KBM-7 (cell line): ENCODE data around the gene NRF1.

Source experiments
- DNase-seq: peaks from one replicate; pipeline ENCODE4 v3.0.0-alpha.2; 2015
- in situ Hi-C: fragments of 300-500 bp; cut with MboI; formaldehyde crosslinking; loops from 2 replicates; pipeline ENCODE4 v1.14.3; 2020; ENCODE audit warnings: low sequenced_read_pairs, low pct_unique_long_range_greater_than_20kb, mixed read lengths

Gene NRF1

DNA sequence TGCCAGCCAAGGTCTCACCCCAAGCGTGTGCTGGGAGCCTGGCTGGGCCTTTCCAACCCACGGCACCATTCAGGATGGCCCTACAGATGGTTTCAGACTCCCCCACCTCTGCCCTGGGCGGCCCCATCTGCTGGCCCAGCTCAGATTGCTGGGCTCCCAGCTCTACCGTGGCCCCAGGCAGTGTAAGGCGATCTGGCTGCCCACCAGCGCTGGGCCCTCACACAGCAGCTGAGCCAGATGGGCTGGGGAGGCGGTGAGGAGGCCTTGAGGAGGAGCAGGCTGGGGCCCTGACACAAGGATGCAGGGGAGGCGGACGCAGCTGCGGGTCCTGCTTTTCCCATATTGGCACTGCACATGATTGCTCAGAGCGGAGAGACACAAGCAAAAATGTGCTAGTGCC lies 162.8 kb downstream of the NRF1 start:
- in situ Hi-C loops: no loop called here
- DNase-seq: no peak

DNA sequence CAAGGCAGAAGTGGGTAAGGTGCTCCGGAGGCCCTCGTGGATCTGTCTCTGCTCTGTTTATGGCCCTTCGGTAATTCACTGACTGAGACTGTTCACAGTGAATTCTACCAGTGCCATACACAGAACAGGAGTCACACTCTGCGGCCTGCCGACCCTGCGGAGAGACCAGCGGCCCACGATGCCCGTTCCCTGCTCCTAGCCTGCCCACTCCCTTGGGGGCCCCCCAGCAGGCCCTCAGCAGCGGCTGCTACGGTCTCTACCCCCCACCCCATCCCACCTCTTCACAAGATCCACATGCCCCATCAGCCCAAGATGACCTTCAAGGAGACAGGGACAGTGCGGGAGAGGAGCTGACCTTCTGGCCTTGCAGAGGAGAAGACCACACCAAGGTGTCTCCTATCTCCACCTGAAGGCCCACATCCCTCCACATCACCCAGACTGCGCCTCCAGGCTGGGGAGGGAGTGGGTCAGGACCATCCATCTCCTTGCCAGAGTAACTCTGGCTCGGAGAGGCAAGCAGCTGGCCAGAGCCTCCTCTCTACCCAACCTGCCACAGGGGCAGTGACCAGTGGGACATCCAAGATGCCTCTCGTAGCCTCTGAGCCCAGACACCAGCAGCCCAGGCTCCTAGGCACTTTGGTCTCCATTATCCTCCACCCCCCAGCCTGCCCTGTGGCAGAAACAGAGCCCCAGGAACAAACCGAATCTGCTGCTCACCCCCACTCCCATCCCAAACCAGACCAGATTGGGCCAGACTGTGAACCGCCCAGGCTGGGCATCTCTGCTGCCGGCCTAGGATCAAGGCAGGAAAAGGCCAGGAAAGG lies 163.6 kb downstream of the NRF1 start:
- DNase-seq: no peak
- in situ Hi-C loops: no loop called here

DNA sequence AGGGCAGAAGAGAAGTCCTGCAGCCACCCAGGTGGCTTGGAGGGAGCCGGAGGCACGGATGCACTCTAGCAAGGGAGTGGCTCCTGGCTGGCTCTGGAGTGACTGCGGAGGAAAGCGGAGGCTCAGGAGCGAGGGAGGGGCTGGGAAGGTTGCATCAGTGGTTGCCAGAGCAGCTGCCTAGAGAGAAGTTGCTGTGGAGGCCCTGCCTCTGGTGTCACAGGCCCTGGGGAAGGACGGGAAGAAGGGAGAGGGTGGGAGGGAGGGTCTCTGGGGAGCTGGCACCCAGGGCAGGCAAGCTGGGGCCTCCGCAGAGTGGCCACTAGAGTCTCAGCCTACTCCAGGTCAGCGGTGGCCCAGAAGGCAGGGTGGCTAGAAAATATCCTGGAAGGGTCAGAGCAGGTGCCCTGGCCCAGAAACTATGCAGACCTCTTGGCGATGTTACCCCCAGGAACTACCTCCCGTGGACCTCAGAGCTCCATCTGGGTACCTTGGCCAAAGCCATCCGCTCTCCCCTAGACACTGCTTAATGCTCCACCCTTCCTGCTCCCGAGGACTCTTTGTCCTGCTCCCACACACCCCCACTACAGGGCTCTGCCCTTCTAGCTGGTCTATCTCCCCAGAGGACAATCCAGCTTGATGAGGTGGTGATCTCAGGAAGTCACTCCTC lies 164.3 kb downstream of the NRF1 start:
- in situ Hi-C loops: no loop called here
- DNase-seq: no peak

DNA sequence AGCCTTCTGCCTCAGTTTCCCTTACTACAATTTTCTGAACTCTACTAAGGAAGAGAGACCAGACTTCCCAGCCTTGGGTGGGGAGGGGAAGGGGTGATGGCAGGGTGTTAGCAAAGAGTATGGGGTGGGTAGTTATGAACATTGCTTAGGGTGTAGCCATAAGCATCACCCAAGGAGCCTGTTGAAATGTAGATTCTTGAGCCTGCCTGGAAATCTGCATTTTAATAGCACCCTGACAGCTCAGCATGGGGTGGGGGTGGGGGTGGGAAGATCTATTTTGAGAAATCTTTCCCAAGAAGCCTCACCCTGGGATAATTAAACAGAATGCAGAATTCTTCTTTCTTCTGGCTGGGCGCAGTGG lies 164.8 kb downstream of the NRF1 start:
- in situ Hi-C loops: no loop called here
- DNase-seq: no peak

DNA sequence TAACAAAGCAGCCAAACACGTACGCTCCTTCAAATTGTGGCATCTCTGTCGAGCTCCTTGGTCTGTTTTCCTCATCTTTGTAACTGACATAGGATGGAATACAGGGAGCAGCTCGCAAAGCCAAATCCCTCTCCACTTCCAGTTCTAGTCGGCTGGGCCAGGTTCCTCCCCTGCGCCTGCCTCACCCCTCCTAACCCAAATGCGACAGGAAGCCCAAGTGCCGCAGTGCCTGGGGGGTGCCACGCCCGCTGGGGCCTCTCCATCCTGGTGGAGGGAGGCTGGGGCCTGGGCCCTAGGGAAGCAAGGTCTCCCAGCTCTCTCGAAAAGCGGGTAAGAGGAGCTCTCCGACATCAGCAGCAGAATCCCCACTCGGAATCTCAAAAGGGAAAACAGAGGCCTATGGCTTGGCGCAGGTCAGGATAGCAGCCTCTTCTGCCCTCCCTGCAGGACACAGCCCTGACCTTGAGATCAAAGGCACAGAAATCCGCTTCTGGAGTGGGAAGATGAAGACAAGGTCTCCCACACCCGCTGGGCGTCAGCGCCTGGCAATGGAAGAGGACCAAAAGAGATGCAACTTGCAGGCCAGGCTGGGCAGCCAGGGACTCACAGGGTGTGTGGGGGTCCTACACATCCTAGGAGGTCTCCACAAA lies 165.8 kb downstream of the NRF1 start:
- in situ Hi-C loops: no loop called here
- no peak for DNase-seq

DNA sequence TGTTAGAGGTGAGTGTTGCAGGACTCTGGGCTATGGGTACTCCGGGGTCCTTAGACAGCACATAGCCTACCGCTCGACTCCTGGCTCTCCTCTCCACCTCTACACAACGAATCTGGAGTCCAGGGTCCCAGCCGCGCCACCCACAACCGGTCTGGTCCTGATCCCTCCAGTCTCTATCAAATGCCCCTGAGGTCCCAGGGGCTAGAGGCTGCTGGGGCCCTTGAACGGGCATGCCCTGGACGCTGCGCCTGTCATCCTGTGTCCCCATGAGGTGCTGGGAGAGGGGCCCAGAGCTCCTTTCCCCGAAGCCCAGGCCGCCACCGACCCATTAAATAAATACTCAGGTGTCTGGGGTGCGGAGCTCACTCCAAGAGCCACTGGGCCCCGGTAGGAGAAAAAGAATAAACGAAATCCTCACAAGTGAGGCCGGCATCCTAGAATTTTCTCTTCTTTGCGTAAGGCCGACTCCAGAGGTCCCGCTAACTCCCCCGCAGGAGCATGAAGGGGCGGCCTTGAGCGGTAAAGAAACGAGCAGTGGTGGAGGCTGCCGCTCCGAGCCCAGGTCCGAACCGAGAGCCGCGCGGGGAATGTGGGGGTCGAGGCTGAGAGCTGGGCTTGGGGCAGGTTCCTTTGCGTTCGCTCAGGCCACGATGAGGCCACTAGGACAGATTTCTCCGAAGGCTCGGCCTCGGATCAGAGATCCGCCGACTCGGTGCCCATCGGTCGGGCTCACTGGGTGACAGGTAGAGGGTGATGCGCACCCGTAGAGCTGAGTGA lies 166.7 kb downstream of the NRF1 start:
- in situ Hi-C loops: no loop called here
- DNase-seq: no peak

DNA sequence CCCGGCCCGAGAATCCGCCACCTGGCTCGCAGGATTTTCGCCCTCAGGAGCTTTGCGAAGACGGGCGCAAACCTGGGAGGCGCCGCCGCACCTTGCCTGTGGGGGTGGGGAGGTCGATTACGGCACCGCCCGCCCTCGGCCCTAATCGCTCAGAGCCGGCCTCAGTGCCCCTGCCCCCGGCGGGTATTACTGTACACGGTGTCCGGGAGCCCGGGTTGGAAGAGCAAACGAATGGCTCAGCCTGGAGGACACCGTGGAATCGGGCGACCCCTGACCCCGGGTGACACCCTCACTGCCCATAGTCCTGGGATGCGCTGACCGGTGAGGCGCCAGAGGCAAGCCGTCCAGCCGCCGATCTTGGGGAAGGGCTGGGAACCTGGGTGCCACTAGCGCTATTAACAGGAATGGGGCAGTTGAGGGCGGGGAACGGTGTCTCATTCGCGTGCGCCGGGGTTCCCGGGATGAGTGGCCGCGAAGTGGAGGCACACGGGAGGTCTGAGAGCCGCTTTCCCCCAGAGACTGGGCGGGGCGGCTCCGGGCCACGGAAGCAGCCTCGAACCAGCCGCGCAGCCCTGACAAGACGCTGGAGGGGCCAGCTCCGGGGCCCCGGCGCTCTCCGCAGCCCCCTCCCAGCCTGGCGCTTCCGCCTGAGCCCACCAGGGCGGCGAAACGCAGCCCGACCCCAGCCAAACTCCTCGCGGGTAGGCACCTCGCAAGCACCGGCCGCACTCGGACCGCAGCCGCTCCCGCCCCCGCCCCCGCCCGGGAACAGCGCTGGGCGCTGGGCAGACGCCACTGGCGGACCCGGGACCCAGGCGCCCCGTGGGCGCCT lies 167.5 kb downstream of the NRF1 start:
- DNase-seq: peak; percentile 38
- in situ Hi-C loops: no loop called here

DNA sequence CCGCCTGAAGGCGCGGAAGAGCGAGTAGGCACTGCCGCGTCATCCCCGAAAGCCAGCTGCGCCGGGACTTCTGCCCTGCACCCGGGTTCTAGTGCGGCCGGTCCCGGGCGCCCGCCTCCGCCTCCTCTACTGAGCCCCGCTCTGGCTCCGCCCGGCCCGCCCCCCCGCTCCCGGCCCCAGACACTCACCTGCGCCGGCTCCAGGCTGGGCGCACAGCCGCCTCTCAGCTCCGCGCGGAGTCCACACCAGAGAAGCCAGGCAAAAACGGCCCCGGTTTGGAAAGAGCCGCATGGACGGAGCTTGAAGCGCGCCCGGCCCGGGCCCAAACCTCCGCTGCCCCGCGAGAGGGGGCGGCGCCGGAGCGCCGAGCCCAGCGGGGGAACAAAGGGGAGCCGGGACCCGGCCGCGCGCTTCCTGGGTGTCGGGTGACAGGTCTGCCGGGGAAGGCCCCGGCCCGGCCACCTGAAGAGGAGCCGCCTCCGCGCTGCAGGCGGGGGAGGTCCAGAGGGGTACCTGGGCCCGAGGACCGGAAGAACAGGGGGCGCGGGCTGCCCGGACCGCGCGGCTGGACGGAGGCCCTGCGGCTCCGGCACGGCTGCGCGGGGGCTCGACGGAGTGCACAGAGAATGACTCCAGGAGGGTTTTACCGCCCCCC lies 168.2 kb downstream of the NRF1 start:
- peak; percentile 67 for DNase-seq
- in situ Hi-C loops: no loop called here

DNA sequence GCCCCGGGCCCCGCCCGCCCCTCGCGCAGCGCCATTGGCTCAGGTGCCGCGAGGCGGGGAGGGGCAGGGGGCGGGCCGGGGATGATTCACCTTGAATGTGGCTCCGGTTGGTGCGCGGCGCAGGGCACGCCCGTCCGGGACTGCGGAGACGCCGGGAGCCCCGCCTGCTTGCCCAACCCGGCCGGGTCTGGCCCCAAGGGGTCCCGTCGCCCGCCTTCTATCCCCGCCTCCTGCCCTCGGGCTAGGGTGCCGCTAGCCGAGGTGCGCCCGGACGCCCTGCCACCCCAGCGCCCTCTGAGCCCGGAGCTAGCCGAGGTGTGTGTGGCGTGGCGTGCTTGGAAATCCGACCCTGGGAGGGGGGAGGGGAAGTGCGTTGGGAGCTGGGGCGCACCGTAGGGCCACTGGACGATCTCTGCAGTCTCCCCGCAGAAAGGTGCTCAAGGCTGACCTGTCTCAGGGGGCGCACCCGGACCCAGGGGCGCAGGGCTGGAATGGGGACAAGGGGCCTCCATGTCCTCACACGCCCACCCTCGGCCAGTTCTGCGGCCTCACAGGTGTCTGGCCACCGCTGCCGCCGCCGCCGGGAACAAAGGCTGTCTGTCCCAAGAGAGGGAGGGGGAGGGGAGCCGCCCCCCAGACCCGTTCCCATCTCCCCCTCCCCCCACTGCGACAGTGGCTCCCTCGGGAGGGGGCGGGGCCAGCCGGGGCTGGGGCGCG lies 168.9 kb downstream of the NRF1 start:
- in situ Hi-C loops: no loop called here
- peak; percentile 83 for DNase-seq

DNA sequence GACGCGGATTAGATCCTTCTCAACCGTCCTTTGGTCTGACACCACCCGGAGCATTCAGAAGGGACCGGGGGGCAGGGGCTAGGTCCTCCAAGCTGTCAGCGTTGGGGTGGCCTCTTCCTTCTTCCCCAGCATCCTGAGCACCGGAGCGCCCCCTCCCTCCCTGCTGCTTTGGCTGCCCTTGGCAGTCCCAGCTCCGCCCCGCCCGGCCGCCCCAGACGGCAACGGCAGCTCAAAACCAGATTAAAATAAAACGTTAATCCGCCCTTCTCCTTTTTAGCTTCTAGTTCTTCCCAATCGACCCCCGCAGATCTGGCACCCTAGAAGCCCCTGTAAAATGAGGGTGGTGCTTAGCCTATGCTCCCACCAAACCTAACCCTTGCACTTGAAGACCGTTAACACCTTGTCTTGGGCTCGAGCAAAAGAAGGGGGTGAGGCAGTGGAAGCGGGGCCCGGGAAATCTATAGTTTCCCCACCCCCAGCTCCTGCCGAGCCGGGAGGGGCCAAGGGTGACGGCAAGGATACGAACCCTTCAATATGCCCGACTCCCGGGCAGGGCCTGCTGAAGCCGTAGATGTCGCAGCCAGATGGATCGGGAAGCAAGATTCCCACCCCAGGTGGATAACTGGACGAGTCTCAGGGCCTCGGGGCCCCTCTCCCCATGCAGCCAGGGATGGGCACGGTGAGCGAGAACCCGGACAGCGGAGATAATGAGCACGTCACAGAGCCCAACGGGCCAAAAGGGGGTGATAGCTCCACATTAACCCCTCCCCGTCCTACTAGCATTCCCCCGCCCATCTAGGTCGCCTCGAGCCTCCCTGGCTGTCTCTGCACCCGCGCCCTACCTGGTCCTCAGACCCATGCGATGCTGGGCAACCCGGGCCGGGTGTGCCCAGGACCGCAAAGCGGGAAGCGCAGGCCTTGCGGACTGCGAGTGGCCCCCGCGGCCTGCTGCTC lies 169.7 kb downstream of the NRF1 start:
- DNase-seq: peak; percentile 49
- in situ Hi-C loops: no loop called here

DNA sequence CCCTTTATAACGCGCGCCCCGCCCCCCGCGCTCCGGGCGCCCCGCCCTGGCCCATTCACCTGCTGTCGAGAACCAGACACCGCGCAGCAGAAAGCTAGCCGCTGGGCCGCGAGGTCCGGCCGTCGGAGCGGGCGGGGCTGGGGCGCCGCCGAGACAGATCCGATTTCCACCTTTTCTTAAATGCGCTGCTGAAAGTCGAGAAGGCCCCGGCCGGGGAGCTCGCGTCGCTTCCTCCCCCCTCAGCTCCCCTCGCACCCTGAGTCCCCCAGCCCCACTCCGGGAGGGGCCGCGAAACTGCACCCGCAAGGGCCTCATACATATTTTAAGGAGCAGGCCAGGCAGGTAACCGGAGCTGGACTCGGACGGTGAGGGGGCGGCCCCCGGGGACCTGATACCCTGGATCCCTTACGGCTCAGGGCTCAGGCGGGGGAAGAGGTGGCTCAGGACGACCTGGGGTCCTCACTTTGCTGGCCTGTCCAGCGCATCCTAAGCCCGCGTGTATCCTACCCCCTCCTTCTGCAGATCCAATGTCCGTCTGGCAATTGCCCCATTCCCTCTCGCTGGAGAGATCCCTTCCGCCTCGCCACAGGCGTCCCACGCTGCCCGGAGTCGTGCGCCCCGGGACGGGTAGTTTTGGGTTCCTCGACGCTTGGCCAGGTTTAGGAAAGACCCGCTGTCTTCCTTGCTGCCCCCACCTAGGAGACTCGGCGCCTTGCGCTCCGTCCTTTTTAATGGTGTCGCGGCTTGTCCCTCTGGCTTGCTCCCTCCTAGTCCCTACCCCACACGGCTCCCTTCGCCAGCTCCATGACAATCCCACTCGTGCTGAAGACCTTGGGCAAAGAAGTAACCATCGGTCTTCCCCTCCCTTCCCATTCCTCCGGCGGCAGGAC lies 170.7 kb downstream of the NRF1 start:
- no peak for DNase-seq
- in situ Hi-C loops: no loop called here

DNA sequence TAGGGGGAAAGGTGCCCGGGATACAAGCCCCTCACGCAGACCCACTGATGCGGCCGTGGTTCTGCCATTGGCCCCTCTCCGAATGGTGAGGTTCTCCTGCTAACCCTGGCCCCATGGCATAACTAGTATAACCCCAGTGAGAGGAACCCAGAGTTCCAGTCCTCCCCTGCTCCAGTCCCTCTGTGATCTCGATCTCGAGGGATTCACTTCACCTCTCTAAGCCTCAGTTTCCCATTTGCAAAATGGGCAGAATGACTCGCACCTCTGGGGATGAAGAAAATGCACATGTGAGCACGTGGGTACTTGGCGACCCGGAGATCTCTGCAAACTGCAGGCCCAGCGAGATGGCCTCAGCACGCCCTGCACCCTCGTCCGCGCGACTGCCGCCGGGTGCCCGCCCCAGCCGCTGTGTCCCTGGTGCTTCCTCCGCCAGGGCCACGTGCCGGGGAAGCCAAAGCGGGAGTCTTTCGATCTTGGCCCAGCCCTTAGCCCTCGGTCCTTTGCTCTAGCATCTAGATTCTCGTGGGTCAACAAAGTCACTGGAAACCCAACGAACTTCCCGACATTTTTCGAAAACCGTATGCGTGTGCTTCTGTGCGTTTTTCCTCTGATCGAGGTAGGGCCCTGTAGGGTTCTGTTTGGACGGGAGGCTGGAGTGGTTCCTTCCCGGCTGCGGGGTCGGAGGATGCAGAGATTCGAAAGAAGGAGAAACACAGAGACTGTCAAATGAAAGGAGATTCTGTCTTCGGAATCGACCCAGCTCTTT lies 171.5 kb downstream of the NRF1 start:
- no peak for DNase-seq
- in situ Hi-C loops: no loop called here

DNA sequence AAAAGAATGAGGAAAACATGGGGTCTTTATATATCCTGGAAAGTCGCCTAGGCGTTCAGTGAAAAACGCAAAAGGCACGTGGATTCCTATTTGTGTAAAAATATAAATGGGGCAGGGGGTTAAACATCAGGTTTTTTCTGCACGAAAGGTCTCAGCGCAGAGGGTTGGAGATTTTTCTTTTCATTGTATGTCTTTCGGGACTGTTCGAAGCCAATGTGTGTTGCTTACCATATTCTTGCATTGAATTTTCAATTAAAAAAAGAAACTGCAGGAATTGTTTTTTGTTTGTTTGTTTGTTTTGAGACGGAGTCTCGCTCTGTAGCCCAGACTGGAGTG lies 172.0 kb downstream of the NRF1 start:
- DNase-seq: no peak

DNA sequence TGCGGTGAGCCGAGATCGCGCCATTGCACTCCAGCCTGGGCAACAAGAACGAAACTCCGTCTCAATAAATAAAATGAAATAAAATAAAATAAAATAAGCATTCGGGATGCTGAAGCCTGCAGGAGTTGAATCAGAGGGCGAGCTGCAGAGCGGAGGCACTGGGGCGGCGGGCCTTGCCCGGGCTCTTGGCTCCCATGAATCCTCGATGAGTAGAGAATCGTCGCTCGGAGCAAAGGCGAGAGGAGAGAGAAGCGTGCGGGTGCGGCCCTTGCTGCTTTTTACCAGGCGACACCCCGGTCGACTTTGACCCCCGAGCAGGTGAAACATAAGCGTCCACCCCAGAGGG lies 172.9 kb downstream of the NRF1 start:
- in situ Hi-C loops: no loop called here
- DNase-seq: no peak

More for the DNA sequence above, 172.0 kb downstream of the NRF1 start:
- in situ Hi-C loops: no loop called here
